Measurements from ENCODE around the gene METTL24.
"Not testable (repeated sequence)": the region's sequence is repeated elsewhere in the genome, so short reads cannot be mapped to it uniquely, and the experiment has no call there.

The METTL24 gene

GRCh38 chr6:110315207-110315868 is 42.8 kb downstream of the METTL24 start:
- peaks cover 15% of the 10 kb centered on the region for H3K27me3 ChIP-seq (replicated peaks; ENCODE audit: control insufficient read depth, insufficient read depth, low read length)
- H3K9me3 ChIP-seq (ENCODE audit: control insufficient read depth, low read length), result no peaks in the 10 kb centered on the region
- no peak overlapping the region for H3K4me3 ChIP-seq (ENCODE audit: low read length)
- DNase-seq (ENCODE audit: low read depth), result no peak
- H3K4me1 ChIP-seq (ENCODE audit: control insufficient read depth, insufficient read depth, low read length), result no peaks in the 10 kb centered on the region
- H3K36me3 ChIP-seq (ENCODE audit: control insufficient read depth, insufficient read depth, low read length, severe bottlenecking), result no peaks in the 10 kb centered on the region
- no peak overlapping the region for H3K9ac ChIP-seq (ENCODE audit: low read length)

GRCh38 chr6:110310861-110311446 is 47.2 kb downstream of the METTL24 start:
- H3K4me3 ChIP-seq (ENCODE audit: low read length), result no peak overlapping the region
- H3K36me3 ChIP-seq (ENCODE audit: control insufficient read depth, insufficient read depth, low read length, severe bottlenecking), result no peaks in the 10 kb centered on the region
- H3K27me3 ChIP-seq (replicated peaks; ENCODE audit: control insufficient read depth, insufficient read depth, low read length), result peaks cover 10% of the 10 kb centered on the region
- H3K4me1 ChIP-seq (ENCODE audit: control insufficient read depth, insufficient read depth, low read length), result no peaks in the 10 kb centered on the region
- no peak for DNase-seq (ENCODE audit: low read depth)
- H3K9me3 ChIP-seq (ENCODE audit: control insufficient read depth, low read length), result no peaks in the 10 kb centered on the region
- H3K9ac ChIP-seq (ENCODE audit: low read length), result no peak overlapping the region

GRCh38 chr6:110309432-110309831 is 48.7 kb downstream of the METTL24 start:
- H3K9me3 ChIP-seq (ENCODE audit: control insufficient read depth, low read length); H3K9ac ChIP-seq (ENCODE audit: low read length); H3K36me3 ChIP-seq (ENCODE audit: control insufficient read depth, insufficient read depth, low read length, severe bottlenecking); DNase-seq (ENCODE audit: low read depth); H3K27me3 ChIP-seq (replicated peaks; ENCODE audit: control insufficient read depth, insufficient read depth, low read length); H3K4me3 ChIP-seq (ENCODE audit: low read length); H3K4me1 ChIP-seq (ENCODE audit: control insufficient read depth, insufficient read depth, low read length): not testable (repeated sequence)

- no peak overlapping the region for H3K9ac ChIP-seq (ENCODE audit: low read length)
- DNase-seq (ENCODE audit: low read depth), result no peak
- H3K36me3 ChIP-seq (ENCODE audit: control insufficient read depth, insufficient read depth, low read length, severe bottlenecking), result no peaks in the 10 kb centered on the region
- H3K27me3 ChIP-seq (replicated peaks; ENCODE audit: control insufficient read depth, insufficient read depth, low read length), result no peaks in the 10 kb centered on the region
- H3K4me1 ChIP-seq (ENCODE audit: control insufficient read depth, insufficient read depth, low read length), result no peaks in the 10 kb centered on the region
- H3K9me3 ChIP-seq (ENCODE audit: control insufficient read depth, low read length), result no peaks in the 10 kb centered on the region
- H3K4me3 ChIP-seq (ENCODE audit: low read length), result no peak overlapping the region
Measured at GRCh38 chr6:110307368-110307767, 50.8 kb downstream of the METTL24 start.

- not testable (repeated sequence) for H3K9ac ChIP-seq (ENCODE audit: low read length); DNase-seq (ENCODE audit: low read depth); H3K36me3 ChIP-seq (ENCODE audit: control insufficient read depth, insufficient read depth, low read length, severe bottlenecking); H3K27me3 ChIP-seq (replicated peaks; ENCODE audit: control insufficient read depth, insufficient read depth, low read length); H3K9me3 ChIP-seq (ENCODE audit: control insufficient read depth, low read length); H3K4me1 ChIP-seq (ENCODE audit: control insufficient read depth, insufficient read depth, low read length); H3K4me3 ChIP-seq (ENCODE audit: low read length)
Measured at GRCh38 chr6:110305832-110306231, 52.3 kb downstream of the METTL24 start.

- not testable (repeated sequence) for H3K36me3 ChIP-seq (ENCODE audit: control insufficient read depth, insufficient read depth, low read length, severe bottlenecking); H3K9me3 ChIP-seq (ENCODE audit: control insufficient read depth, low read length); H3K27me3 ChIP-seq (replicated peaks; ENCODE audit: control insufficient read depth, insufficient read depth, low read length); H3K9ac ChIP-seq (ENCODE audit: low read length); DNase-seq (ENCODE audit: low read depth); H3K4me3 ChIP-seq (ENCODE audit: low read length); H3K4me1 ChIP-seq (ENCODE audit: control insufficient read depth, insufficient read depth, low read length)
Measured at GRCh38 chr6:110303692-110304091, 54.5 kb downstream of the METTL24 start.

- H3K36me3 ChIP-seq (ENCODE audit: control insufficient read depth, insufficient read depth, low read length, severe bottlenecking), result no peaks in the 10 kb centered on the region
- H3K4me3 ChIP-seq (ENCODE audit: low read length), result no peak overlapping the region
- no peak for DNase-seq (ENCODE audit: low read depth)
- H3K27me3 ChIP-seq (replicated peaks; ENCODE audit: control insufficient read depth, insufficient read depth, low read length), result no peaks in the 10 kb centered on the region
- H3K9me3 ChIP-seq (ENCODE audit: control insufficient read depth, low read length), result no peaks in the 10 kb centered on the region
- H3K9ac ChIP-seq (ENCODE audit: low read length), result no peak overlapping the region
- H3K4me1 ChIP-seq (ENCODE audit: control insufficient read depth, insufficient read depth, low read length), result no peaks in the 10 kb centered on the region
Measured at GRCh38 chr6:110298916-110299315, 59.2 kb downstream of the METTL24 start.

GRCh38 chr6:110298411-110298810 is 59.7 kb downstream of the METTL24 start:
- Histone ChIP-seq H3K9ac (ENCODE audit: low read length) (no peak overlapping the region), H3K27me3 (replicated peaks; ENCODE audit: control insufficient read depth, insufficient read depth, low read length) (no peaks in the 10 kb centered on the region), H3K4me1 (ENCODE audit: control insufficient read depth, insufficient read depth, low read length) (no peaks in the 10 kb centered on the region), H3K9me3 (ENCODE audit: control insufficient read depth, low read length) (no peaks in the 10 kb centered on the region), H3K36me3 (ENCODE audit: control insufficient read depth, insufficient read depth, low read length, severe bottlenecking) (no peaks in the 10 kb centered on the region), H3K4me3 (ENCODE audit: low read length) (no peak overlapping the region)
- DNase-seq (ENCODE audit: low read depth), result no peak

GRCh38 chr6:110296241-110297025 is 61.7 kb downstream of the METTL24 start:
- Histone ChIP-seq H3K9me3 (ENCODE audit: control insufficient read depth, low read length) (no peaks in the 10 kb centered on the region), H3K9ac (ENCODE audit: low read length) (no peak overlapping the region), H3K4me3 (ENCODE audit: low read length) (peak overlapping the region; percentile 69), H3K36me3 (ENCODE audit: control insufficient read depth, insufficient read depth, low read length, severe bottlenecking) (no peaks in the 10 kb centered on the region), H3K4me1 (ENCODE audit: control insufficient read depth, insufficient read depth, low read length) (no peaks in the 10 kb centered on the region), H3K27me3 (replicated peaks; ENCODE audit: control insufficient read depth, insufficient read depth, low read length) (no peaks in the 10 kb centered on the region)
- DNase-seq (ENCODE audit: low read depth), result peak; percentile 3

- H3K9me3 ChIP-seq (ENCODE audit: control insufficient read depth, low read length), result peaks cover 2% of the 10 kb centered on the region
- no peak overlapping the region for H3K9ac ChIP-seq (ENCODE audit: low read length)
- H3K4me3 ChIP-seq (ENCODE audit: low read length), result no peak overlapping the region
- no peak for DNase-seq (ENCODE audit: low read depth)
- H3K36me3 ChIP-seq (ENCODE audit: control insufficient read depth, insufficient read depth, low read length, severe bottlenecking), result no peaks in the 10 kb centered on the region
- no peaks in the 10 kb centered on the region for H3K27me3 ChIP-seq (replicated peaks; ENCODE audit: control insufficient read depth, insufficient read depth, low read length)
- no peaks in the 10 kb centered on the region for H3K4me1 ChIP-seq (ENCODE audit: control insufficient read depth, insufficient read depth, low read length)
Measured at GRCh38 chr6:110295451-110296165, 62.5 kb downstream of the METTL24 start.

Data from adipocyte (in vitro differentiated cells).